ENCODE data around the gene TMC8. TPM values are rescaled to one million over a fixed set of nuclear protein-coding genes. Genes with fewer than 3 reads are reported as not detected.

The TMC8 gene
- total and polyA plus RNA-seq, 8 donors: 1.6 to 19.8 (median 4.3) TPM

DNA sequence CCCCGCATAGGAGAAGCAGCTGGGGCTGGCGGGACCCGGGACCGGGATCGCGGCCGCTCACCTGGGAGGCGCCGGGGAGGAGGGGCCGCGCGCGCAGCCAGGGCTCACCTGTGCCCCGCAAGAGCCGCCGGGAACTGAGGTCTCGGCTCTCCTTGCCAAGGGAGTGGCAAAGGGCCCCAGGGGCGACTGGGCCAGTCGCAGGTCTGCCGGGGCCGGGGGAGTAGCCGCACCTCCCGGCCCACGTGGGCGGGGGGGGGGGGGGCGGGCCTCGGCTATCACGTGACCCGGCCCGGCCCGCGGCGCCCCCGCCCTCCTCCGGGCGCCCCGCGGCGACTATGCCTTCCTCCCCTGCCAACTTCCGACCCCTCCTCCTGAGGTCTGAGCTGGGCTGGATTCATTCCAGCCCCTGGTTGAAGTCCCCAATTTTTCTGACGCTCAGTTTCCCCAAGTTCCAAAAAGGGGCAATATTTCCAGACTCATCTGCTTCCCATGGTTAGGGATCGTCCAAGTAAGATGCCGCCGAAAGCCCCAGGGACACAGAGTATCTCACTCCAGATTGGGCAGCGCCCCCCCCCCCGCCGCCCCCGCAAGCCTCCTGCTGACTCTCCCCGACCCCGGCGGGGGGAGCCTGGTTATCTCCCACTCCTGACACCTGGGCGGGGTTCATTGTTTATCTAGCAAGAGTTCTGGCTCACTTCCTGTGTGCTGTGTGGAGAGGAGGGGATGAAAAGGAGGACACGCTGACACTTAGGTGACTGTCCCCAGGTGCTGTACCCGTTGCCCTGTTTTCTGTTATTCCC is 1.8 kb upstream of the TMC8 start, which contains the start of gene TMC6:
Gene TMC6 (minus strand): TSS at position 205 of the 800 bp plus-strand sequence. CDS start 1,923 bp downstream, outside the sequence.
- peak within 1 kb of the TSS; percentile 68 to 88 (median 72) for H3K4me3 ChIP-seq
- peaks cover 60 to 98% (median 81%) of the 10 kb centered on the region in 4 donors for H3K4me1 ChIP-seq
- peak within 1 kb of the TSS; percentile 63 to 91 (median 83) for H3K27ac ChIP-seq
- peak; percentile 74 to 88 for DNase-seq
- peaks cover 0 to 25% (median 13%) of the 10 kb centered on the region in 4 donors for H3K36me3 ChIP-seq
- peak in 2 of 3 donors; percentile 71 to 88 for TF ChIP-seq POLR2AphosphoS5 (IDR thresholded peaks at IDR 0.05)
- TF ChIP-seq EP300 (IDR thresholded peaks at IDR 0.05): no peak
- H3K27me3 ChIP-seq: peaks cover 0 to 45% (median 5%) of the 10 kb centered on the region in 3 donors
- WGBS, 5 donors: 1 to 5% (median 3%) methylated on average over 28 to 51 of the region's 54 CpGs
- intact Hi-C loops (cut with DNase I; ENCODE audit: low total_unique reads): no loop called here
- no peaks in the 10 kb centered on the region for H3K9me3 ChIP-seq

DNA sequence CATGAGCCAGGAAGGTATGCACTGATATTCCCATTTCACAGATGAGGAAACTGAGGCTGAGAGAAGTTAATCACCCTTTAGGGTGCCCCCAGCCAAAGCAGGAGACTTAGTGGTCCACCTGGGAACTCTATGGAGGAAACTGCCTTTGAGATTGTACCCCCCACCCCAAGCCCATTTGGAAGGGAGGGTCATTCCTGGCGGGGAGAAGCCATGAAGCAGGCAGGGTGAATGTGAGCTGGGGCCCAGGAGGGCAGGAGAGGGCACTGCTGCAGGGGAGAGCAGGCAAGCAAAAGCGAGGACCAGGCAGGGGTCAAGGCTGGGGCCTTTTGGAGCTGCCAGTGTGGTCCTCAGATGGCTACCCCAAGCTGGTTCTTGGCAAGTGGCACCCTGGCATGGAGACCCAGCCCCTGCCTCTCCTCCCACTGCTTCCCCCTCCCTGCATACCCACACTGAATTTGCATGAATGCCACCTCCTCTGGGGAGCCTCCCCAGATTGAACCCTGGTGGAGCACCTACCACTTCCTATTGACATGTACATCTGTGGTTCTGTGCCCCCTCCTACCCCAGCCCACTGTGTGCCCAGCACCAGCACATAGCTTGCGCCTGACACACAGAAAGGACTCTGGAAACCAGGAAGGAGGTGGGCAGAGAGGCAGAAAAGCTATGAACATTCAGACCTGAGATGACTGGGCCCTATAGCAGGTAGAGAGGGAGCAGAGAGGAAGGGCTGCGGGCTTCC is 1.1 kb upstream of the TMC8 start:
- Histone ChIP-seq H3K27ac (peak overlapping the region; percentile 15 to 91 (median 83)), H3K4me1 (peaks cover 62 to 100% (median 81%) of the 10 kb centered on the region in 4 donors), H3K4me3 (peak overlapping the region in 2 of 4 donors; percentile 71 to 88), H3K36me3 (peaks cover 0 to 18% (median 5%) of the 10 kb centered on the region in 4 donors), H3K27me3 (peaks cover 0 to 45% (median 5%) of the 10 kb centered on the region in 3 donors), H3K9me3 (no peaks in the 10 kb centered on the region)
- intact Hi-C loops (cut with DNase I; ENCODE audit: low total_unique reads): no loop called here
- peak in 1 of 2 donors; percentile 55 for DNase-seq
- WGBS, 5 donors: 72 to 81% (median 76%) methylated on average over 4 of the region's 4 CpGs
- no peak for TF ChIP-seq POLR2AphosphoS5 (IDR thresholded peaks at IDR 0.05)
- no peak for TF ChIP-seq CTCF (IDR thresholded peaks at IDR 0.05)
- TF ChIP-seq POLR2A (IDR thresholded peaks at IDR 0.05): no peak
- no peak for TF ChIP-seq EP300 (IDR thresholded peaks at IDR 0.05)

- peak overlapping the region in 1 of 4 donors; percentile 56 for H3K4me3 ChIP-seq
- peak overlapping the region in 4 of 5 donors; percentile 77 to 91 (median 84) for H3K27ac ChIP-seq
- H3K27me3 ChIP-seq: peaks cover 0 to 45% (median 5%) of the 10 kb centered on the region in 3 donors
- peaks cover 0 to 15% (median 2%) of the 10 kb centered on the region in 4 donors for H3K36me3 ChIP-seq
- no peak for TF ChIP-seq CTCF (IDR thresholded peaks at IDR 0.05)
- TF ChIP-seq EP300 (IDR thresholded peaks at IDR 0.05): no peak
- no peak for TF ChIP-seq POLR2AphosphoS5 (IDR thresholded peaks at IDR 0.05)
- no peak for TF ChIP-seq POLR2A (IDR thresholded peaks at IDR 0.05)
- H3K9me3 ChIP-seq: no peaks in the 10 kb centered on the region
- peaks cover 62 to 95% (median 78%) of the 10 kb centered on the region in 4 donors for H3K4me1 ChIP-seq
- DNase-seq: no peak
- WGBS, 5 donors: 39 to 58% (median 53%) methylated on average over 3 to 5 of the region's 5 CpGs
- intact Hi-C loops (cut with DNase I; ENCODE audit: low total_unique reads): no loop called here
Measured at GRCh38 chr17:78130090-78130436, 508 bp upstream of the TMC8 start.

DNA sequence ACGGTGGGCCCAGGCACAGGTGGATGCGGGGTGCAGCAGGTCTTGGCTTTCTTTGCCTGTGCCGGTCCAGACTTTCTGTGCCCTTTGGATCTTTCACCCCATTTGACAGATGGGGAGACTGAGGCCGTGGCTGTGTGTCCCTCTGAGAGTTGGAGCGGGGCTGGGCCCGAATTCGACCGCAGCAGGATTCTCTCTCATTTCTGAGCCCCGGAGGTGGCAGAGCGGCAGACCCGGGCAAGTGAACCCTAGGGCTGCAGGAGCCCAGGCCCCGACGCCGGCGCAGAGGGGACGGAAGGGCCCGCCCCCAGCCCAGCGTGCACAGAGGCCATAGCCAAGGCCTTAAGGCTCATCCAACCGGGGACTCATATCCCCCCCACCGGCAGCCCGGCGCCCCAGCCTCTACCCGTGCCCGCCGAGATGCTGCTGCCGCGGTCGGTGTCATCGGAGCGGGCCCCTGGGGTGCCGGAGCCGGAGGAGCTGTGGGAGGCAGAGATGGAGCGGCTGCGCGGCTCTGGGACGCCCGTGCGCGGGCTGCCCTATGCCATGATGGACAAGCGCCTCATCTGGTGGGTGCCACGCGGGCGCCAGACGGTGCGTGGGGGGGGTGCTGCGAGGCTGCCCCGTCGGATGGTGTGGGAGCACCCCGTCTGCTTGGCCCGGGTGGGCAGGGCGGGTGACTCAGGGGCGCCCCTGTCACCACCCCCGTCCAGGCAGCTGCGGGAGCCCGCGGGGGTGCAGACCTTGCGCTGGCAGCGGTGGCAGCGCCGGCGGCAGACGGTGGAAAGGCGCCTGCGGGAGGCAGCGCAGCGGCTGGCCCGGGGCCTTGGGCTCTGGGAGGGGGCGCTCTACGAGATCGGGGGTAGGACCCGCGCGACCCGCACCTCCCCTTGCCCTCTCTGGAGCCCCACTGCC is 857 bp downstream of the TMC8 start:
- Histone ChIP-seq H3K9me3 (no peaks in the 10 kb centered on the region), H3K4me1 (peaks cover 52 to 87% (median 67%) of the 10 kb centered on the region in 4 donors), H3K36me3 (peaks cover 0 to 9% (median 0%) of the 10 kb centered on the region in 4 donors), H3K27ac (peak overlapping the region; percentile 13 to 91 (median 83)), H3K27me3 (peaks cover 0 to 45% (median 5%) of the 10 kb centered on the region in 3 donors), H3K4me3 (peak overlapping the region; percentile 37 to 56 (median 44))
- TF ChIP-seq POLR2AphosphoS5 (IDR thresholded peaks at IDR 0.05) (no peak), CTCF (IDR thresholded peaks at IDR 0.05) (no peak), EP300 (IDR thresholded peaks at IDR 0.05) (no peak), POLR2A (IDR thresholded peaks at IDR 0.05) (no peak)
- 20 to 74% (median 26%) methylated on average over 5 to 74 of the region's 74 CpGs for WGBS, 5 donors
- intact Hi-C loops (cut with DNase I; ENCODE audit: low total_unique reads): no loop called here
- DNase-seq: peak in 1 of 2 donors; percentile 62

All from stomach (tissue), 9 donors.